Activated B cell treated with CpG ODN at 0.5 μM for 24 hours (primary cell): ENCODE measurements around the gene PTH2. TPM values are rescaled to one million over a fixed set of nuclear protein-coding genes. Genes with fewer than 3 reads are reported as not detected.

Source experiments
- ATAC-seq: fragments of 200-7000 bp; cut with Tn5 transposase; one replicate; pipeline ENCODE4 v1.10.0; 2021; ENCODE audit warnings: low read depth, mild to moderate bottlenecking, moderate library complexity
- CTCF ChIA-PET: fragments of 350-600 bp; sonication (Branson Sonifier 250); formaldehyde crosslinking; loops from one replicate; lab custom pipeline; 2021; ENCODE audit warnings: antibody characterized with exemption; lab: Charles Lee
- POLR2A ChIA-PET: fragments of 350-600 bp; sonication (Branson Sonifier 250); formaldehyde crosslinking; loops from one replicate; lab custom pipeline; 2021; ENCODE audit warnings: antibody characterized with exemption; lab: Charles Lee
- DNase-seq: peaks from one replicate; pipeline ENCODE4 v3.0.0; 2022
- H3K27ac Mint-ChIP-seq: one replicate; pipeline ENCODE4 v1.8.0; 2020; ENCODE audit warnings: mixed read lengths
- H3K27me3 Mint-ChIP-seq: one replicate; pipeline ENCODE4 v1.8.0; 2021; ENCODE audit warnings: mixed read lengths
- H3K36me3 Mint-ChIP-seq: one replicate; pipeline ENCODE4 v1.8.0; 2021; ENCODE audit warnings: low read depth, mixed read lengths
- H3K4me1 Mint-ChIP-seq: one replicate; pipeline ENCODE4 v1.8.0; 2021; ENCODE audit warnings: mixed read lengths
- H3K4me3 Mint-ChIP-seq: one replicate; pipeline ENCODE4 v1.8.0; 2020; ENCODE audit warnings: mild to moderate bottlenecking, mixed read lengths
- H3K9me3 Mint-ChIP-seq: one replicate; pipeline ENCODE4 v1.8.0; 2020; ENCODE audit warnings: mixed read lengths
- intact Hi-C: fragments of 100-400 bp; cut with micrococcal nuclease; formaldehyde crosslinking; loops from one replicate; pipeline ENCODE4 v1.15.1; 2024
- total RNA-seq: library from RNA; stranded (reverse); gene quantifications from 2 replicates; pipeline ENCODE4 v1.2.3, GENCODE V29; 2022
- TF ChIP-seq, protein P1 (sequence below): fragments of 200-600 bp; IDR thresholded peaks from one replicate; pipeline ENCODE4 v1.8.0; 2022; ENCODE audit warnings: antibody characterized with exemption, mild to moderate bottlenecking

Gene PTH2
- total RNA-seq, 1 donor from 2014 or later = not detected

DNA sequence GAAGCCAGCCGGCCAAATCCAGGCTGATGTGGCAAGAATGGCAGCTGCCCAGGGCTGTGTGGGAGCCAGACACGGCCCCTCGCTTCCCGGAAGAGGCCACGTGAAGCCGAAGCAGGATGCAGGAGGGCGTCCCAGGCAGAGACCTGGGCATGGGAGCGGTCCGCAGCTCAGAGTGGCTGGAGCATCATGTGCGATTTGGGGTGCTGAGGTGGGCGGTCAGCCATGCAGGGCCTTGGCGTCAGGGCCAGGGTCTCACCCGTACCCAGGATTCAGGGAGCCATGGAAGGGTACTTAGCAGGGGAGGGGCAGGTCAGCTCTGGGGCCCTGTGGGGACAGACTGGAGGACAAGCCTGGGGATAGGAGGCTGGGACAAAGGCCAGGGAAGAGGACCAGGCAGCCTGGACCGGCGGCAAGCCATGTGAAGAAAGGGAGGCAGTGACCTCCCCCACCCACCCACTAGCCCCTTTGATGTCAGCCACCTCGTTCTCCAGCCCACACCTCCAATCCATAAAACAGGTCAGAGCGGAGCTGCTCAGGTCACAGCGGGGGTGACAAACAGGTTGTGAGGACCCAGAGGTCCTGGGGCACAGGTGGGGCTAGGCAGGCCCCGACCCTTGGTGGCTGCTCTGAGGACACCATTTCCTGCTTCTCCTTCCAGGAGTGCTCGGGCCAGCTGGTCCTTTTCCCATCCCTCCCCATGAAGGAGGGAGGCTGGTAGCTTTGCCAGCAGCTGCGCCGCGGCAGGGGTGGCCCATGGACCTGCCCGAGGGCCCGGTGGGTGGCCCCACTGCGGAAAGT lies 32.9 kb downstream of the PTH2 start:
- DNase-seq = no peak

DNA sequence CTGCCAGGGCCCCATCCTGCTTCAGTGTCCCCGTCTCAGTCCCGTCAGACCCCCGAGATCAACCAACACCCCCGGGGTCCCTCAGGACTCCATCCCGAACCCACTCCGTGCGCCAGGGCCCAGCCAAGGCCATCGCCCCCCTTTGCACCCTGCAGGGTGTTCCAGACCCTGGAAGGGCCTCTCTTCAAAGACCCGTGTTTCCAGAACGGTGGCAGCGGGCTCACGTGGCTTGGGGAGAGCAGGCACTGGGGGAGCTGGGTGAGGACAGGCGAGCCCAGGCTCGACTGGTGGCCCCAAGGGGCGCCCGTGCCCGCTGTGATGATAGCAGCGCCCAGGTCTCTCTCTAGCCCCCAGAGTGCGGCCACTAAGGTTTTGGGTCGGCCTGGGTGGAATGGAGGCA lies 33.8 kb downstream of the PTH2 start:
- peaks cover 46% of the 10 kb centered on the region for H3K4me1 Mint-ChIP-seq
- H3K4me3 Mint-ChIP-seq = no peak overlapping the region
- TF ChIP-seq, protein P1, sequence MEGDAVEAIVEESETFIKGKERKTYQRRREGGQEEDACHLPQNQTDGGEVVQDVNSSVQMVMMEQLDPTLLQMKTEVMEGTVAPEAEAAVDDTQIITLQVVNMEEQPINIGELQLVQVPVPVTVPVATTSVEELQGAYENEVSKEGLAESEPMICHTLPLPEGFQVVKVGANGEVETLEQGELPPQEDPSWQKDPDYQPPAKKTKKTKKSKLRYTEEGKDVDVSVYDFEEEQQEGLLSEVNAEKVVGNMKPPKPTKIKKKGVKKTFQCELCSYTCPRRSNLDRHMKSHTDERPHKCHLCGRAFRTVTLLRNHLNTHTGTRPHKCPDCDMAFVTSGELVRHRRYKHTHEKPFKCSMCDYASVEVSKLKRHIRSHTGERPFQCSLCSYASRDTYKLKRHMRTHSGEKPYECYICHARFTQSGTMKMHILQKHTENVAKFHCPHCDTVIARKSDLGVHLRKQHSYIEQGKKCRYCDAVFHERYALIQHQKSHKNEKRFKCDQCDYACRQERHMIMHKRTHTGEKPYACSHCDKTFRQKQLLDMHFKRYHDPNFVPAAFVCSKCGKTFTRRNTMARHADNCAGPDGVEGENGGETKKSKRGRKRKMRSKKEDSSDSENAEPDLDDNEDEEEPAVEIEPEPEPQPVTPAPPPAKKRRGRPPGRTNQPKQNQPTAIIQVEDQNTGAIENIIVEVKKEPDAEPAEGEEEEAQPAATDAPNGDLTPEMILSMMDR = no peak
- intact Hi-C loops = no loop called here
- no peaks in the 10 kb centered on the region for H3K36me3 Mint-ChIP-seq
- ATAC-seq = no peak
- H3K27ac Mint-ChIP-seq = peak overlapping the region; percentile 35
- ChIA-PET CTCF (interaction anchor here (0.9 kb wide), 1 partner anchor 84 kb away, joined by 3 read pairs; no protein-coding TSS in a partner anchor), POLR2A (interaction anchor here (0.6 to 5.9 kb wide), 6 partner anchors 14 to 108 kb away, joined by 3 to 96 read pairs (median 4); partner anchors contain the start of gene CD37)
- DNase-seq = no peak
- no peaks in the 10 kb centered on the region for H3K27me3 Mint-ChIP-seq
- H3K9me3 Mint-ChIP-seq = no peaks in the 10 kb centered on the region

More for the DNA sequence above, 32.9 kb downstream of the PTH2 start:
- no peaks in the 10 kb centered on the region for H3K27me3 Mint-ChIP-seq
- ChIA-PET CTCF (interaction anchor here (0.8 to 3.1 kb wide), 18 partner anchors 8 to 179 kb away, joined by 3 to 28 read pairs (median 6); partner anchors contain the start of gene SLC17A7), POLR2A (interaction anchor here (0.5 to 5.9 kb wide), 25 partner anchors 13 to 109 kb away, joined by 3 to 96 read pairs (median 5); partner anchors contain the start of genes CD37, PIH1D1 and TEAD2)
- ATAC-seq = no peak
- H3K36me3 Mint-ChIP-seq = no peaks in the 10 kb centered on the region
- H3K27ac Mint-ChIP-seq = peak overlapping the region; percentile 85
- H3K9me3 Mint-ChIP-seq = no peaks in the 10 kb centered on the region
- intact Hi-C loops = loop anchor here (2.0 to 5.0 kb wide), 3 partner anchors 50 to 287 kb away; partner anchors contain the start of gene PRMT1
- H3K4me3 Mint-ChIP-seq = peak overlapping the region; percentile 15
- TF ChIP-seq, protein P1 = no peak
- peaks cover 46% of the 10 kb centered on the region for H3K4me1 Mint-ChIP-seq

DNA sequence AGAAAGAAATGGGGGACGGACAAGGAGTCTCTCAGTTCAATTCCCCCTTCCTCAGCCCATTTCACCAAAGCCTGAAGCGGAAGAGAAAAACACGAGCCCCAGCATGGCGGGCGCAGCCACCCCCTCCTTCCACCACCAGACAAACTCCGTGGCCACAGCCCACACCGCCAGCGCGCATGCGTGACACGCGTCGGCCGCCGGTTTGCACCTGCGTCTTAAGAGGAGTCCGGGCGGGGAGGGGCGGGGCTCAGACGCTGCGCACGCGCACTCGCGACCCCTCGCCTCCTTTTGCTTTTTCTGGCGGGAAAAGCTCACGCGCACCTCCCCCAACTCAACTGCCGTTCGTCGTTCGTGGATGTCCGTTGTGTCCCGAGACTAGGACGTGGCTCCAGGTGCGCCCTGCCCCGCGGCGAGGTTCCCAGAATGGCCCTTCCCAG lies 35.3 kb downstream of the PTH2 start, which contains the start of gene KASH5:
Gene KASH5 (plus strand): TSS at position 314 of the 437 bp plus-strand sequence. CDS start 2,635 bp downstream, outside the sequence.
- Mint-ChIP-seq H3K4me1 (peaks cover 46% of the 10 kb centered on the region), H3K4me3 (peak within 1 kb of the TSS; percentile 78), H3K27me3 (no peaks in the 10 kb centered on the region), H3K27ac (peak within 1 kb of the TSS; percentile 86), H3K36me3 (no peaks in the 10 kb centered on the region), H3K9me3 (no peaks in the 10 kb centered on the region)
- POLR2A ChIA-PET = interaction anchor here (0.6 to 5.9 kb wide), 14 partner anchors 9 to 294 kb away, joined by 3 to 96 read pairs (median 4); partner anchors contain the start of genes ALDH16A1, CD37, DKKL1 and PIH1D1
- intact Hi-C loops = no loop called here
- peak; percentile 46 for ATAC-seq
- CTCF ChIA-PET = no interaction called here
- DNase-seq = peak; percentile 75
- TF ChIP-seq, protein P1 = no peak

DNA sequence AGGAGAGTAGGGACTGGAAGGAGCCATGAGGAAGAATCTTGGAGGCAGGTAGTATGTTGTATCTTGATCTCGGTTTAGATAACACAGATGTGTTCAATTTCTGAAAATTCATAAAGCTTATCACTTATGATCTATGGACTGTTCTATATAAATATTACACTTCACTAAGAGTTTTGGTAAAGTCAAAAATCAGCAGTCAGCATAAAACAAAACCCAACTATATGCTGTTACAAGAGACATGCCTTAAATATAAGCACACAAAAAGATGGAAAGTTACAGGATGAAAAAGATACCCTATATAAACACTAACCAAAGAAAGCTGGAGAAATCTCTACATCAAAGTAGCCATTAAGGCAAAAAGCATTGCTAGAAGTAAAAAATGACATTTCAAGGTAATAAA lies 39.6 kb downstream of the PTH2 start:
- ATAC-seq = no peak
- H3K4me3 Mint-ChIP-seq = no peak overlapping the region
- TF ChIP-seq, protein P1 = no peak
- POLR2A ChIA-PET = interaction anchor here (0.6 to 0.9 kb wide), 4 partner anchors 48 to 175 kb away, joined by 4 to 14 read pairs (median 6); partner anchors contain the start of gene CD37
- peaks cover 14% of the 10 kb centered on the region for H3K4me1 Mint-ChIP-seq
- H3K27me3 Mint-ChIP-seq = no peaks in the 10 kb centered on the region
- H3K9me3 Mint-ChIP-seq = peaks cover 3% of the 10 kb centered on the region
- no peaks in the 10 kb centered on the region for H3K36me3 Mint-ChIP-seq
- CTCF ChIA-PET = interaction anchor here (1.6 kb wide), 1 partner anchor 82 kb away, joined by 3 read pairs; no protein-coding TSS in a partner anchor
- DNase-seq = no peak
- H3K27ac Mint-ChIP-seq = no peak overlapping the region
- intact Hi-C loops = no loop called here
